Measurements from ENCODE around the gene TLCD3A.
"Not testable (repeated sequence)": the region's sequence is repeated elsewhere in the genome, so short reads cannot be mapped to it uniquely, and the experiment has no call there.

Gene TLCD3A

GRCh38 chr17:749359-749758, 17.0 kb downstream of the TLCD3A start:
- not testable (repeated sequence) for DNase-seq (ENCODE audit: low read depth in 2 of 2)

- no peak for DNase-seq (ENCODE audit: low read depth in 2 of 2)
Measured at GRCh38 chr17:750431-751037, 18.1 kb downstream of the TLCD3A start.

GRCh38 chr17:751269-752001, 19.0 kb downstream of the TLCD3A start:
- DNase-seq (ENCODE audit: low read depth in 2 of 2): peak in 1 of 2 donors; percentile 37

DNA sequence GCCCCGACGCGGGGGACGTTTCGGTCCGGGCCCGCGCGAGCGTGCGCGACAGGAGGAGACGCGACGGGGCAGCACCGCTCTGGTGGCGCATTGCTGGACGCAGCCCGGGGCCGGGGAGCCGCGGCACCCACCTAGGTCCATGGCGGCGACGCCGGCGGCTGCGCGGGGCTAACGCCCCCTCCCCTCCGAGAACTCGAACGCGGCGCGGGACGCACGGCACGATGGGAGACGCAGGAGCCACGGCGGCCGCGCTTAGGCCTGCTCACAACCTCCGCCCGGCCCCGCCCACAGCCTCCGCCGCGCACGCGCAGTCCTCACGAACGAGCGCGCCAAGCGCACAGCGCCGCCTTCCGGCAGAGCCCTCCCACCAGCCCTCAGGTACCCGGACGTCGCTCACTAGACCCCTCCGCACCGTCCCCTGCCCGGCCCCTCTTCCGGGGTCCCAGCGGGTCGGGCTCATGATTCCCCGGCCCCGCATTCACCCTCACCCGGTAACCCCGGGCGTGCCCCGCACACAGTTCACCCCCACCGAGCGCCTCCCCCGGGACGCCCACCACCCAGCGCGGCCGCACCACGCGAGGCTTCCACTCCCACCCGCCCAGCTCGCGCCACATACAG, 19.7 kb downstream of the TLCD3A start, which contains the start of gene GEMIN4:
Gene GEMIN4 (minus strand): TSS at position 263 of the 618 bp plus-strand sequence. CDS start 122 bp downstream, at position 141.
- DNase-seq (ENCODE audit: low read depth in 2 of 2): peak; percentile 93 to 97

- DNase-seq (ENCODE audit: low read depth in 2 of 2): no peak
Measured at GRCh38 chr17:752620-753219, 20.3 kb downstream of the TLCD3A start.

- DNase-seq (ENCODE audit: low read depth in 2 of 2): no peak
Measured at GRCh38 chr17:753418-753817, 21.0 kb downstream of the TLCD3A start.

GRCh38 chr17:755319-755961, 23.0 kb downstream of the TLCD3A start:
- DNase-seq (ENCODE audit: low read depth in 2 of 2): not testable (repeated sequence)

DNA sequence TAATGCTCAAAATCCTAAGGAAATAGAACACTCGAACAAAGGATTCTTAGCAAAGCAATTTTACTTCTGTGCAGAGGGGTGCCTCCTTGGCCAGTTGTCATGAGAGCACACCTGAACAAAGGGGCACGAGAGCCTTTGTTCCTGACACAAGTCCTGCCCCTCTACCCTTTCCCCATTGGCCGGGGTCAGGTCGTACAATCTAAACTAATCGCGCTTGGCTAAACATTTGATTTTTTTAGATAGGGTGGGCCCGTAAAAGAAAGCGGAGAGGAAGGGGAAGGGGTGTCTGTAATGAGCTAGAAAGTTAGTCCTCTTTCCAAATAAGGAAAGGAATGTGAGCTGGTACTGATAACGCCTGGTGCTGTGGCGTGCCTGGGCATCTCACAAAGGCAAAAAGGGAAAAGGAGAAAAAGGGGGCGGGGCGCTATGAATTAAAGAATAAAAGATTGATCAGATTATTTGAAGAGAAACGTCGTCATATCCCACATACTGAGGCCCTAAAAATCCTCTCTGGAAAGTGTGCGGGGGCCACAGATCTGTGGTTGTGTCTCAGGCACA, 23.7 kb downstream of the TLCD3A start:
- not testable (repeated sequence) for DNase-seq (ENCODE audit: low read depth in 2 of 2)

GRCh38 chr17:759964-760363, 27.6 kb downstream of the TLCD3A start:
- DNase-seq (ENCODE audit: low read depth in 2 of 2): no peak

- DNase-seq (ENCODE audit: low read depth in 2 of 2): no peak
Measured at GRCh38 chr17:760371-760770, 28.0 kb downstream of the TLCD3A start.

DNA sequence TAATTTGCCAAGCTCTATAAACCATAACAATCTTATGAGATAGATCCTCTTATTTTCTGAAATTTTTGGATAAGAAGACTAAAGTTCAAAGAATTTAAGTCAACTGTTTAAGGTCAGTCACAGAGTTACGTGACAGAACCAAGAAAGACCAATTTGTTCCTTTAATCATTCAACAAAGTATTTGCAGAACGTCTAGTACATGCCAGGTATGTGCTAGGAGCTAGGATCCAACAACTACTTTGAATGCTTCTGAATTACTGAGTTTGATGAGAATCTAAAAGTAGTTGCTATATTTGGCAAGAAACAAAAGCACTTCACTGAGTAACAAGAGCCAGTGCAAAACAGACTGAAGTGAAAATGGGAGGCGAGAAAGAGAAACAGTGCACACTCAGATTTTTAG, 34.7 kb downstream of the TLCD3A start:
- no peak for DNase-seq (ENCODE audit: low read depth in 2 of 2)

GRCh38 chr17:773016-773415, 40.6 kb downstream of the TLCD3A start:
- no peak for DNase-seq (ENCODE audit: low read depth in 2 of 2)

- DNase-seq (ENCODE audit: low read depth in 2 of 2): no peak
Measured at GRCh38 chr17:773467-774312, 41.3 kb downstream of the TLCD3A start.

DNA sequence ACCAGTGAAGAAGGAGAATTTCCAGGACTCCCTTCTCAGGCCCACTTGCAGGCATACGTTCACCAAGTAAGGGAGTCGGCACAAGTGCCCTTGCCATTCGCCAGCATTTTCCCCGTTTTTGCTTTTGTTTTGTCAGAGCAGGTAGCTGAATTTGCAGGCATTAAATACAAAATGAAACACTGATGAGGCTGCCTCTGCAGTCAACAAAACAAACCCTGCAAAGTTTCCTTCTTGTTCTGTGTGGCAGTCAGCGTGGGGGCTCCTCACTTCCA, 41.9 kb downstream of the TLCD3A start:
- no peak for DNase-seq (ENCODE audit: low read depth in 2 of 2)

- no peak for DNase-seq (ENCODE audit: low read depth in 2 of 2)
Measured at GRCh38 chr17:778096-778495, 45.7 kb downstream of the TLCD3A start.

DNA sequence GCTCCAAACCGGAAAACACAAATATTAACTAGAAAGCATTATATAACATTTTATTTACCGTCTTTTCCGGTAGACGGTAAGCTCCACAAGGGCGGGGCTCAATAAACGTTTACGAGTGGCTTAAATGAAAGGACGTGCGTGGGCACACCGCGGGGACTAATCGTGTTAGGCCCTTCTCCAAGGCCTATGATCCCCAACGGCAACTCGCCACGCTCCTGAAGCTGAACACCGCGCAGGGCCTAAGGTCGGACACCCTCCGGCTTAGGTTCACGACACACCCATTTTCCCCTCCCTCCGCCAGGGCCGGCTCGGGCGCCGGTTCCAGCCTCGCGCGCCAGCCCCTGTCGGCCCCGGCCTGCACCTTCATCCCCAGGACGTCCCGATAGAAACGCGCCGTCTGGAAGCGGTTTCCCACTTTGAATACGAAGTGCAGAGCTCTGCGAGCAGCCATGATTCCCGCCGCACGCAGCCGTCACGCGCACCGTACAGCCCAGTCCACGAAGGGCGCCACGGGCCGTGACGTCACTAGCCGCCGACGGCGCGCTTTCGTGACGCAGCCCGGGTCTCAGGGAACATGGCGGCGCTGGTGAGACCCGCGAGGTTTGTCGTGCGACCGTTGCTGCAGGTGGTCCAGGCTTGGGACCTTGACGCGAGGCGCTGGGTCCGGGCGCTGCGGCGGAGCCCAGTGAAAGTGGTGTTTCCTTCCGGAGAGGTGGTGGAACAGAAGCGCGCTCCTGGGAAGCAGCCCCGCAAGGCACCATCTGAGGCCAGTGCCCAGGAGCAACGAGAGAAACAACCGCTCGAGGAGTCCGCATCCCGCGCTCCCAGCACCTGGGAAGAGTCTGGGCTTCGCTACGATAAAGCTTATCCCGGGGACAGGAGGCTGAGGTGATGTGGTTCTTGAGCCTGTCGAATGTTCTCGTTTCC, 49.7 kb downstream of the TLCD3A start, which contains the start of the genes GLOD4 and MRM3:
Gene GLOD4 (minus strand): TSS at position 476 of the 927 bp plus-strand sequence. CDS start 25 bp downstream, at position 451.
Gene MRM3 (plus strand): TSS at position 549 of the 927 bp plus-strand sequence. CDS start 26 bp downstream, at position 575.
- DNase-seq (ENCODE audit: low read depth in 2 of 2): peak; percentile 84 to 90

DNA sequence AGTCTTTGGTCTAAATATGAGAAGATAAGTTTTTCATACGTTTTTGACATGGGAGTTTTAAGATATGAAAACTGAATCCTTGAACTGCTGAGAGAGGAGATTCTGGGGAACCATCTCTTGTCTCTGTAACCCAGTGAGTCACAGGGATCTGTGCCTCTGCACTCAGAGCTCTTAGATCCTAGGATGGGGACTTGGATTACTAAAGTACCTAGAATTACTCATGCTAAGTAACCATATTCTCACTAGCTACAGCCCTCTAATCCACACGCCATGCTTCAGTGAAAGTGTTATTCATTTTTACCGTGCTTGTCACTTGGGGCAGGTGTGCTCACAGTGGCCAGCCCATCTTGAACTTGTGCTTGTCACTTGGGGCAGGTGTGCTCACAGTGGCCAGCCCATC, 51.7 kb downstream of the TLCD3A start:
- no peak for DNase-seq (ENCODE audit: low read depth in 2 of 2)

- not testable (repeated sequence) for DNase-seq (ENCODE audit: low read depth in 2 of 2)
Measured at GRCh38 chr17:785901-786300, 53.5 kb downstream of the TLCD3A start.

DNA sequence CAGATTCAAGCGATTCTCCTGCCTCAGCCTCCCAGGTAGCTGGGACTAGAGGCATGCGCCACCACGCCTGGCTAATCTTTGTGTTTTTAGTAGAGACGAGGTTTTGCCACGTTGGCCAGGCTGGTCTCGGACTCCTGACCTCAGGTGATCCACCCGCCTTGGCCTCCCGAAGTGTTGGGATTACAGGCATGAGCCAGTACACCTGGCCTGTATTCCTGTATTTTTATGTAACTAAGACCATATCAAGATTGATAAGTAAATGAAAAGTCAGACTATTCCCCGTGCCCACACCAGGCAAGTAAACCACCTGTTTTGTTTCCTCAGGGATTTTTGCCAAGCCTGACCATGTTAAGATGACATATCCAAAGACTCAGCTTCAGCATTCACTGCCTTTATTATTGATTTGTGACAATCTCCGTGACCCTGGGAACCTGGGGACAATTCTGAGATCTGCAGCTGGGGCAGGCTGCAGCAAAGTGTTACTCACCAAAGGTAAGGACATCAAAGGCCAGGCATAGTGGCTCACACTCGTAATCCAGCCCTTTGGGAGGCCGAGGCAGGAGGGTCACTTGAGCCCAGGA, 55.3 kb downstream of the TLCD3A start:
- no peak for DNase-seq (ENCODE audit: low read depth in 2 of 2)

Data from stimulated activated CD4-positive, alpha-beta T cell treated with anti-CD3 and anti-CD28 coated beads, Interleukin-15, amount 100 ng/mL, for 48 hours (primary cell).